Measurements from ENCODE around the gene MAGOH.

The MAGOH gene

GRCh38 chr1:53196017-53196484, 42.3 kb downstream of the MAGOH start:
- no peak for TF ChIP-seq CTCF (IDR thresholded peaks at IDR 0.05; ENCODE audit: low read depth, low read length, missing control alignments)
- in situ Hi-C loops (cut with HindIII; ENCODE audit: low sequenced_read_pairs): no loop called here
- peak overlapping the region; percentile 77 for H3K4me3 ChIP-seq (ENCODE audit: low read depth, low read length)
- no peak for DNase-seq (ENCODE audit: low read depth)

GRCh38 chr1:53195246-53196016, 42.9 kb downstream of the MAGOH start:
- no peak overlapping the region for H3K4me3 ChIP-seq (ENCODE audit: low read depth, low read length)
- no peak for TF ChIP-seq CTCF (IDR thresholded peaks at IDR 0.05; ENCODE audit: low read depth, low read length, missing control alignments)
- in situ Hi-C loops (cut with HindIII; ENCODE audit: low sequenced_read_pairs): no loop called here
- DNase-seq (ENCODE audit: low read depth): no peak

GRCh38 chr1:53190210-53190611, 48.1 kb downstream of the MAGOH start:
- DNase-seq (ENCODE audit: low read depth): no peak
- H3K4me3 ChIP-seq (ENCODE audit: low read depth, low read length): no peak overlapping the region
- TF ChIP-seq CTCF (IDR thresholded peaks at IDR 0.05; ENCODE audit: low read depth, low read length, missing control alignments): no peak
- in situ Hi-C loops (cut with HindIII; ENCODE audit: low sequenced_read_pairs): no loop called here

- no peak for DNase-seq (ENCODE audit: low read depth)
- in situ Hi-C loops (cut with HindIII; ENCODE audit: low sequenced_read_pairs): no loop called here
- no peak overlapping the region for H3K4me3 ChIP-seq (ENCODE audit: low read depth, low read length)
- no peak for TF ChIP-seq CTCF (IDR thresholded peaks at IDR 0.05; ENCODE audit: low read depth, low read length, missing control alignments)
Observed at GRCh38 chr1:53189061-53189460, 49.3 kb downstream of the MAGOH start.

- DNase-seq (ENCODE audit: low read depth): no peak
- no peak overlapping the region for H3K4me3 ChIP-seq (ENCODE audit: low read depth, low read length)
- TF ChIP-seq CTCF (IDR thresholded peaks at IDR 0.05; ENCODE audit: low read depth, low read length, missing control alignments): no peak
- in situ Hi-C loops (cut with HindIII; ENCODE audit: low sequenced_read_pairs): no loop called here
Observed at GRCh38 chr1:53188099-53188498, 50.2 kb downstream of the MAGOH start.

- TF ChIP-seq CTCF (IDR thresholded peaks at IDR 0.05; ENCODE audit: low read depth, low read length, missing control alignments): no peak
- no peak for DNase-seq (ENCODE audit: low read depth)
- in situ Hi-C loops (cut with HindIII; ENCODE audit: low sequenced_read_pairs): no loop called here
- no peak overlapping the region for H3K4me3 ChIP-seq (ENCODE audit: low read depth, low read length)
Observed at GRCh38 chr1:53187401-53187800, 50.9 kb downstream of the MAGOH start.
